GF-D8 (cell line): ENCODE data around the gene PCDHGA8.
"Not testable (repeated sequence)": the region's sequence is repeated elsewhere in the genome, so short reads cannot be mapped to it uniquely, and the experiment has no call there.

Source experiments
- DNase-seq: peaks from one replicate; lab custom pipeline; 2025; lab: John Stamatoyannopoulos, UW

PCDHGA8 gene

GRCh38 chr5:141403387-141403786 lies 11.0 kb downstream of the PCDHGA8 start:
- no peak for DNase-seq

GRCh38 chr5:141407790-141408505 lies 15.5 kb downstream of the PCDHGA8 start, which contains the start of gene PCDHGB6:
PCDHGB6 (plus strand) TSS chr5:141408021; CDS start chr5:141408203, 182 bp downstream.
- not testable (repeated sequence) for DNase-seq

GRCh38 chr5:141409598-141410306 lies 17.3 kb downstream of the PCDHGA8 start:
- no peak for DNase-seq

GRCh38 chr5:141411575-141411974 lies 19.1 kb downstream of the PCDHGA8 start:
- DNase-seq: no peak

GRCh38 chr5:141412854-141413539 lies 20.6 kb downstream of the PCDHGA8 start, which contains the start of gene PCDHGA10:
PCDHGA10 (plus strand) TSS chr5:141412987; CDS start chr5:141413176, 189 bp downstream.
- no peak for DNase-seq

- DNase-seq: no peak
Observed at GRCh38 chr5:141413540-141414069, 21.2 kb downstream of the PCDHGA8 start.

- DNase-seq: not testable (repeated sequence)
Observed at GRCh38 chr5:141414548-141415274, 22.3 kb downstream of the PCDHGA8 start.

- not testable (repeated sequence) for DNase-seq
Observed at GRCh38 chr5:141415275-141415618, 22.8 kb downstream of the PCDHGA8 start.

GRCh38 chr5:141417494-141418172 lies 25.2 kb downstream of the PCDHGA8 start, which contains the start of gene PCDHGB7:
PCDHGB7 (plus strand) TSS chr5:141417677; CDS start chr5:141417860, 183 bp downstream.
- DNase-seq: not testable (repeated sequence)

GRCh38 chr5:141419074-141419880 lies 26.8 kb downstream of the PCDHGA8 start:
- DNase-seq: no peak

GRCh38 chr5:141420855-141421488 lies 28.5 kb downstream of the PCDHGA8 start, which contains the start of gene PCDHGA11:
PCDHGA11 (plus strand) TSS chr5:141421051; CDS start chr5:141421228, 177 bp downstream.
- DNase-seq: no peak

GRCh38 chr5:141421489-141421855 lies 29.0 kb downstream of the PCDHGA8 start:
- DNase-seq: no peak

- DNase-seq: no peak
Observed at GRCh38 chr5:141422742-141423291, 30.4 kb downstream of the PCDHGA8 start.

GRCh38 chr5:141427783-141428426 lies 35.5 kb downstream of the PCDHGA8 start:
- no peak for DNase-seq

- DNase-seq: peak; percentile 43
Observed at GRCh38 chr5:141430332-141431113, 38.1 kb downstream of the PCDHGA8 start, which contains the start of gene PCDHGA12. PCDHGA12 (plus strand) TSS chr5:141430507; CDS start chr5:141430760, 253 bp downstream.

GRCh38 chr5:141431286-141431685 lies 38.9 kb downstream of the PCDHGA8 start:
- no peak for DNase-seq

GRCh38 chr5:141432308-141432707 lies 39.9 kb downstream of the PCDHGA8 start:
- not testable (repeated sequence) for DNase-seq

- not testable (repeated sequence) for DNase-seq
Observed at GRCh38 chr5:141432726-141433125, 40.3 kb downstream of the PCDHGA8 start.
